DMS79 treated with DMSO at 0.1 percent for 48 hours (cell line): ENCODE measurements around the gene IARS2.
A peak's percentile ranks its signal among the peaks of the same experiment; 100 is the strongest.
"Not testable (repeated sequence)": the region's sequence is repeated elsewhere in the genome, so short reads cannot be mapped to it uniquely, and the experiment has no call there.

Experiments
- DNase-seq: peaks from one replicate; lab custom pipeline; 2025; lab: John Stamatoyannopoulos, UW

Gene IARS2

DNA sequence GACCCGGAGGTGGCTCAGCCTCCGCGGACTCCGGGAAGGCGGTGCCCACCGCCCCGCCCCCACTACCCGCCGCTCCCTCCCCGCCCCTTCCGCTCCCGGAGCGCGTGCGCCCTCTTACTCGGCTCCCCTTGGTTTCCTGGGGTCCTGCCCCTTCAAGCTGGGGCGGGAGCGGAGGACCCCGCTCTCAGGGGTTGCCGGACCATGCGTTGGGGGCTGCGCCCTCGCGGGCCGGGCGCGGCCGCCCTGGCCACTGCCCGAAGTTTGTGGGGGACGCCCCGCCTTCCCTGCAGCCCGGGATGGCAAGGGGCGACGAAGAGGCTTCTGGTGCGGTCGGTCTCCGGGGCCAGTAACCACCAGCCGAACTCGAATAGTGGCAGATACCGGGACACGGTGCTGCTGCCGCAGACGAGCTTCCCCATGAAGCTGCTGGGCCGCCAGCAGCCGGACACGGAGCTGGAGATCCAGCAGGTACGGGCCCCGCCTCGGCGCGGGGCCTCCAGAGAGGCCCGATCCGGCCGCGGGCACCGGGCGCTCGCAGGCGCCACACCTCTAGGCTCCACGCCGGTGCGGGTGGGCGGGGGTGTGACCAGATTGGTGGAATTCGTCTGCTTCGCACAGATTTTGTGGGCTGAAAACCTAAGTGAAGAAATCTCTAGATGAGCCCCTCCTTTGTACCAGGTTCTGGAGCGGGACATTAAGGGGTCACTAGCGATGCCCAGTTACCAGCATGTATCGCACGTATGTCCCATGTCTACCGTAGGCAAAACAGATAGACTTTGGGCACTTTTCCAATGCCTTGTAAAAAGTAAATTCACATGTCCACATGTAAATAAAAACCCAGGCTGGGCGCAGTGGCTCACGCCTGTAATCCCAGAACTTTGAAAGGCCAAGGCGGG, at the start of gene IARS2:
IARS2 (plus strand) TSS at position 117 of the 896 bp plus-strand sequence; CDS start at position 202, 85 bp downstream.
- peak; percentile 66 for DNase-seq

DNA sequence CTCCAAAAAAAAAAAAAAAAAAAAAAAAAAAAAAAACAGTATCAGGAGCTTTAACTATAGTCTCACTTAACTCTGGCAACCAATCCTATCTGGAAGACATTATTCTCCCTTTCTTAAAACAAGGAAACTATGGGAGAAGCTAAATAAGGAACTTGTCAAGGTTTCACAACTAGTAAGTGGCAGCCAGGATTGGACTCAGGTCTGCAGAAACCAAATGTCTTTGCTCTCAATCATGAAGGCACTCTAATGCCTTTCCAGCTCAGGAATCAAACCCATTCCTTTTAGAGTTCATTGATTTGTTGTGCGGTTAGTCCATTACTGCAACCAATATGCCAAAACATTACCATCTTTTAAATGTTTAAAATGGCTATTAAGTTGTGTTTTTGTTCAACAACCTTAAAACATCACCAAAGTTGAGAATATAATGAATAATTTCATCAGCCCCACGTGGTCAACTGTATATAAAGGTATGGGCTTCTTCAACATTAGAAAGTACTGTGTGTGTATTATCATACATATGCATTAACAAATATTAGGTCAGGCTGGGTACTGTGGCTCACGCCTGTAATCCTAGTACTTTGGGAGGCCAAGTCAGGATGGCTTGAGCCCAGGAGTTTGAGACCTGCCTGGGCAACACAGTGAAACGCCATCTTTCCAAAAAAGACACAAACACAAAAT, 49.1 kb upstream of the IARS2 start:
- no peak for DNase-seq

DNA sequence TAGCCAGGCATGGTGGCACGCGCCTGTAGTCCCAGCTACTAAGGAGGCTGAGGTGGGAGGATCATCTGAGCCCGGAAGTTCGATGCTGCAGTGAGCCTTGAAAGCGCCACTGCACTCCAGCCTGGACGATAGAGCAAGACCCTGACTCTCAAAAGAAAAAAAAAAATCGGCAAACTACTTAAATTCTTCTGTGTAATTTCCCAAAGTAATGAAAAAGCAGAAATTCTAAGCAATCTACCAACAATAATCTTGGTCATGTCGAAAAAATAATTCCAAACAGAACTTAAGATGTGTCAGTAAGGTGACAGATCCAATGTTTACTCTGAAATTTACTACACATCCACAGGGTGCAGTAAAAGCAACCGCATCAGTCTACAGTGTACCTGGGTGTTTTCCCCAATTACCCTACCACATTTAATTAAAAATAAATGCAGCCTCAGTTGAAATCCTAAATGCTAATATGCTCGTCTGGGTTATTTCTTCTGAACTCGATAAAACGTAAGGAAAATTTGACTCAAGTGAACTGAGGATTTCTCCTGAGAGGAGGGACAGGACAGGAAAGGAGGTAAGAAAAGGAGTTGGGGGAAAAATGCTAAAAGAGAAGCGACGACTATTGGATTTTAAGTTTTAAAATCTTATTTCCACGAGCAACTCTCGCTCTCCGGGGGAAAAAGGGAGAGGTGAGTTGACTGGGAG, 48.4 kb upstream of the IARS2 start:
- no peak for DNase-seq

DNA sequence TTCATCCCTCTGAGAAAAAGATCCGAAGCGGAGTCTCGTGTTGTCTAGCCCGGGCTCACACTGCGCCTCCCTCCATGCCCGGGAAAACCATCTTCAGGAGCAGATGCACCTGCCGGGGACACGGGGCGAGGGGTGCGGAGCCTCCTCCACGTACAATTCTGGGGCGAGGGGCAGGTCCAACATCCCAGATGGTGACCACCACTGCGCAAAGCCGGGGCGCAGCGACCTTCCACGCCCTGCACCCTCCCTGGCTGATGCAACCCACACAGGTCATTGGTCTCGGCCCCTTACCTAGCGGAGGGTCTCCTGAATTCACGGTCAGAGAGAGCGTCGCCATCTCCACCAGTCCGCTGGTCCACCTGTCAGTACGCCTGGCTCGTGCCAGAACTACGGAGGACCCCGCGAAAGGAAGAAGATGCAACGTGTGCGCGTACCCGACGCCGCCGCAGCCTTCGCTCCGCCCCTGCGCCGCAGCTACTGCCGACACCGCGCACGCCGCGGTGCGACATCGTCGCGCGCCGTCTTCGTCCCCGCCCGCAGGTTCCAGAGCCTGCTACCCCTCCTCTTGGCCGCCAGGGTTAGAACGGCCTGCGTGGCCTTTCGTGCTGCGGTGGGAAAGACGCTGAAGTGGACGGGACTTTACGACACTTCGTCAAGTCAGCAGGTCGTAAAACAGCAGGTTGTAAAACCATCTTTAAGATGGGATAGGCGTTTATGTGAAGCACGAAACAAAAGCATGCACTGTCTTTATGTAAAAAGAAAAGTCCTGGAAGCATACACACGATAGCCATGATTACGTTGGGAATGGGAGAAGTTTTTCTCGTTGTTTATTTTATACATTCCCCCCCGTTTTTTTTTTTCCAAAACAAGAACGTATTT, 47.6 kb upstream of the IARS2 start, which contains the start of gene EPRS1:
EPRS1 (minus strand) TSS at position 454 of the 879 bp plus-strand sequence; CDS start at position 337, 117 bp downstream.
- DNase-seq, result peak; percentile 96

DNA sequence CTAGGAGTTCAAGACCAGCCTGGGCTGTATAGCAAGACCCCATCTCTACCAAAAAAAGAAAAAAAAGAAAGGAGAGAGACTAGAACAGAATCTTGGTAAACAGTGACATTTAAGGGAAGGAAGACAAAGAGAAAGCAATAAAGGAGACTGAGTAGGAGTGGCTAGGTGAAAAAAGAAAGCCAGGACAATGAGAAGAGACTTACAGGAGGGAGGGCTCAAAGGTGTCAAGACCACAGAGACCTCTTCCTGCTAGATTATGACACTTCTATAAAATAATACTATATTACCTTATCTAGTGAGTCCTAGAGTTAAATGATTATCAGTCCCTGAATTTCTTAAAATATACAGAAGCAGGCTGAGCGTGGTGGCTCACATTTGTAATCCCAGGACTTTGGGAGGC, 37.6 kb upstream of the IARS2 start:
- no peak for DNase-seq

DNA sequence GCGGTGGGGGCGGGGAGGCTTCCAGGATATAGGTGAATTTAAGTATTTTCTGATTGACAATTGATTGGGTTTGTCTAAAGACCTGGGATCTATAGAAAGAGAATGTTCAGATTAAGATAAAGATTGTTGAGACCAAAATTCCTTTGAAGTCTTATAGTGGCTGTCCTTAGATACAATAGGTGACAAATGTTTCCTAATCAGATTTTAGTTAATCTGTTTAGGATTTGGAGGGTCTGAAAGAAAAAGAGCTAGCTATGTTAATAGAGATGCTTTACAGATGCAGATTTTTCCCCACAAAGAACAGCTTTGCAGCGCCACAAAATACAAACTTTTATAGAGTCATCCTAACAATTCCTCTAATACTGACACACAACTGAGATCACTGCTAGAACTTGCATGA, 33.1 kb upstream of the IARS2 start:
- no peak for DNase-seq

DNA sequence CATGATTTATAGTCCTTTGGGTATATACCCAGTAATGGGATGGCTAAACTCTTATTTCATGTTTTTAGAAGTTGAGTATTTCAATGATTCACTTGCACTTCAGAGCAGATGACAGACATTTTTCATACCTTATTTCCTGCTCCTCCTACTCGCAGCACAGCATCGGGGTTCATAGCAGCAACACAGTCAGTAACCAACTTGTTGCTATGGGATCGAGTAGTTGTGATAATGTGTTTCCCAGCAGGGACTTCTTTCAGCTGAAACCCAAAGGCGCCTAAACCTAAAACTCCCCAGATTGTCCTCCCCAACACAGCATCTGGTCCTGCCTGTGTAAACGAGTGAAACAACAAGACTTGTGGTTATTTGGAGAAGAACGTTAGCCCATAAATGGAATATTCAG, 31.3 kb upstream of the IARS2 start:
- no peak for DNase-seq

DNA sequence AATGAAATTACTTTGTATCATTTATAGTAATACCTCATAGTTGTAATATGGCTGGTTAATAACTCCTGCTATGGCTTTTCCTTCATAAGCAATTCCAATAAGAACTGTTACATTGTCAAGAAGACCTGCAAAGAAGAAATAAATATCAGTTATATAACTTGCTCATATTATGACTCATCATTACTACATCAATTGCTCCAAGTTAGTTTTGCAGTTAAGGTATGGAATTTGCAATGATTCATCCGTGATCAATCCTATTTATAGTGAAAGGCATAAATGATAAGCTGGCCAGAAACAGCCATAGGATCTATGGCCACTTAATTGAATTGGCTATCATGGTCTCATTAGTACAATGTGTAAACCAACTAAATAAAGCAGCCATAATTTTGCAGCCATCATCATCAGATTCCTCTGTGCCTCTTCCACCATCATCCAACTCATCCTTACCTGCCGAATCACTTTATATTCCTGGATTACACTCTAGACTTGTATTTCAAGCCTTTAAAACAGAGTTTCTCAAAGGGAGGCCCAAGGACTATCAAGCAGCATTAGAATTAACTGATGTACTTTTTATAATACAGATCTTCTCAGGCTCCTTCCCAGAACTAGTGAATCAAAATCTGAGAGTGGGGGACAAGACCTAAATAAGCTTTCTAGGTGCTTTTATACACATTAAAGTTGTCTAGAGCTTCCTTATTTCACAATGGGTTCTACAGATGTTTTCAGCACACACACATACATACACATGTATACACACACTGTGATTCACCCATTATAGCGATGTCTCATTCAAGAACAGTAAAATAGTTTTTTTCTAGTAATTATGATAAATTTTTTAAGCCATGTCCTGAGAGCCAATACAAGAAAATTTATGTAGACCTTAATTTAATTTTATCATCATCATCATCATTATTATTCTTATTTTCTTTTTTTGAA, 26.4 kb upstream of the IARS2 start:
- DNase-seq, result no peak

DNA sequence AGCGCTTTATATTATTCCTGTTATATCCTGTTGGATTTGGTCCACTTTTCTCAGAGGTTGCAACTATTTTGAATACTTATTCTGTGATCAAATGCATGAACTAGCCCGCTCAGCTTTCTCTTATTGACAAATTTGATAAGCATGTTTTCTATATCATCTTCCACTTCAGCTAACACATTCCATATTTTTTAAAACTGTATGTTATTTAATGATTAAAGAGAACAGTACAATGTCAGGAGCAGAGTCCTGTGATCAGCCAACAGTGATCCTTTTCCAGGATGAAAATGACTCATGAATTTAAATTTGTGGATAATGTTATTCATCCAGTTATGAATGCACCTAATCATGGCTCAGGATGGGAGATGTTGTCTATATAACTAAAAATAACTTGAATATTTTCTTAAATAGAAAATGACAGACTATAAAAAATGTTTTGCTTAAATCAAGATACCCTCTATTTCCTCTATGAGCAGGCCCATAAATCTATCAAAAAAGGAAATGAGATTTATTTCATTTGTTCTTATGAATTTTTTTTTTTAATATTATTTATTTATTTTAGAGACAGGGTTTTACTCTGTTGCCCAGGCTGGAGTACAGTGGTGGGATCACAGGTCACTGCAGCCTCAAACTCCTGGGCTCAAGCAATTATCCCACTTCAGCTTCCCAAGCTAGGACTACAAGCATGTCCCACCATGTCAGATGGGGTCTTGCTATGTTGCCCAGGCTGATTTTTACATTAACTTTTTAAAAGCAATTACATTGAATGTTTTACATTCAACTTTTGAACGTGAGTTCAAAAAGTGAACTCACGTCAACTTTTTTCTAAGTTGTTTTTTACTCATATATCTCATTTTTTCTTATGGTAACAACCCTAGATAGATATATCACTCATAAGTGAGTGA, 16.8 kb upstream of the IARS2 start:
- no peak for DNase-seq

DNA sequence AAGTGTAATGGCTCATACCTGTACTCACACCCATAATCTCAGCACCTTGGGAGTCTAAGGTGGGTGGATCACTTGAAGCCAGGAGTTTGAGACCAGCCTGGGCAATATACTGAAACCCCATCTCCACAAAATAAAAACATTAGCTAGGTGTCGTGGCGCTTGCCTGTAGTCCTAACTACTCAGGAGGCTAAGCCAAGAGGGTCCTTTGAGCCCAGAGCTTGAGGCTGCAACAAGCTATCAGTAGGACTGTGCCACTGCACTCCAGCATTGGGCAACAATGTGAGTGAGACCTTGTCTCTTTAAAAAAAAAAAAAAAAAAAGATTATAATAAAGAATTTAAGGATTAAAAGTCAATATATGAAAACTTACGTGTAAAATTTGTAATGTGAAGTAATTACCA, 16.0 kb upstream of the IARS2 start:
- no peak for DNase-seq

DNA sequence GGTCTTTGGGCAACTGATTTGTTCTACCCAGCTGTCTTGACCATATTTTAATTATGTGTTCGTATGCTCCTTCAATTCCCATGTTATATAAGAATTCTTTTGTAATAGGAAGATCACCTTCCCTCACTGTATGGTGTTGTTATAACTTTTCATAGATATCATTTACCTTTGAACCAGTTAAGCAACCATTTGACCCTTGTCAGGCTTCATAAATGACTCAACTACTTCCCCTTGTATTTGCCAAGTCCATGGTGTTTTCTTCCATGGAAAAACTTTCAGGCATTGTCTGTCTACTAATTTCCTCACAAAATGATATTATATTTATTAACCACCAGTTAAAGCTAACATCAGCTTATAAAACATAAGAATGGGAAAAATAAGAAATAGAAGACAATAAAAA, 9.5 kb upstream of the IARS2 start:
- no peak for DNase-seq

DNA sequence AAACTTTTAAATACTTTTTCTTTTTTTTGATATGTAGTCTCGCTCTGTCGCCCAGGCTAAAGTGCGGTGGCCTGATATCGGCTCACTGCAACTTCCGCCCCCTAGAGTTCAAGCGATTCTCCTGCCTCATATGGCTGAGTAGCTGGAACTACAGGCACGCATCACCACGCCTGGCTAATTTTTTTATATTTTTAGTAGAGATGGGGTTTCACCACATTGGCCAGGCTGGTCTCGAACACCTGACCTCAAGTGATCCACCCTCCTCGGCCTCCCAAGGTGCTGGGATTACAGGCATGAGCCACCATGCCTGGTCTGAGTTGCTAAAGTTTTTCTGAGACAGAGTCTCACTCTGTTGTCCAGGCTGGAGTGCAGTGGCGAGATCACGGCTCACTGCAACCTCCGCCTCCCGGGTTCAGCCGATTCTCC, 7.7 kb upstream of the IARS2 start:
- not testable (repeated sequence) for DNase-seq

DNA sequence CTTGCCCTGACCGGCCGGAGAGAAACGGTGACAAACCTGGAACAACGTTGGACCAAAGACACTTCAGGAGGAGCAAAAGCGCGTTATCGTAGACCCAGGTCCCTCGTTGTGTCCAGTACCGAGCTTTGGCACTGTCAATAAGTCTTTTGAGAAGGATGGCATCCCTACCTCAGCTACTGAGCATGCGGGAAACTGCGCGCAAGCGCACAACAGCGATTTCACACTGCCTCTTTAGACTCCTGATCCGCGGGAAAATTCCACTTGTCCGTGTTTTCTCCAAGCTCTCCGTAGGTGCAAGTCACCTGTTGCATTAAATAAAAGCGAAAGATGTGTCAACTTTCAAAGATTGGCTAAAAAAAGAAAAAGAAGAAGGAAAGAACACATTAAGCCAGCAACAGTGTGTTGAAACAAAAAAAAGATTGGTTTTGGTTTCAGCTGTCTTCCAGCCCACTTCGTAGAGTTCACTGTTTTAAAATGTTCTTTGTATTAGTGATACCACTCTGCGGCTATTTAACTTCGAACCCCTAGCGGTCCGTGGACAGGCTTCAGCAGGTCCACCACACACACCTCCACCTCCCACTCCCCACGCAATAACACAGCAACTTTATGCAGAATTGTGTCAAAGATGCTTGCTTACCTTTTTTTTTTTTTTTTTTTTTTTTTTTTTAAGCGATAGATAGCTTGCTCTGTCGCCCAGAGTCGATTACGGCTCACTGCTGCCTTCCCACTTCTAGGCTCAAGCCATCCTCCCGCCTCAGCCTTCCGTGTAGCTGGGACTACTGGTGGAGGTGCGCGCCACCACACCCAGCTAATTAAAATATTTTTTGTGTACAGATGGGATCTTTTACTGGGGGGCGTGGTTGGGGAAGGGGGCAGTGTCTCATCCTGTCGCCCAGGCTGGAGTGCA, 4.0 kb upstream of the IARS2 start, which contains the start of gene BPNT1:
BPNT1 (minus strand) TSS at position 139 of the 907 bp plus-strand sequence. CDS start 9,942 bp downstream, outside the sequence.
- DNase-seq, result peak; percentile 96

DNA sequence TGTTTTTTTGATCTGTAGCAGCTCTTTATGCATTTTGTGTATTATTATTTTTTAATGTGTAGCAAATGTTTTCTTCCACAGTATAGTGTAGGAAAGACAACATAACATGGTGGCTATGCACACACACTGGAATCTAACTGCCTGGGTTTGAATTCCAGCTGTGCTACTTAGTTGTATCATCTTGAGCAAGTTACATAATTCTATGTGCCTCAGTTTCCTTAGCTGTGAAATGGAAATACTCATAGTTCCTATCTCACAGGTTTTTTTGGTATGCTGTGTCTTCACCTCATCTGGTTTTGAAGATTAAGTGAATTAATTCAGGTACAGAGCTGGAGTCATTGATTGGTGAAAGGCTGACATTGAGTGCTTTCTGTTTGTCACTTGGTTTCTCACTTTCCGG, 1.2 kb upstream of the IARS2 start:
- DNase-seq, result no peak

DNA sequence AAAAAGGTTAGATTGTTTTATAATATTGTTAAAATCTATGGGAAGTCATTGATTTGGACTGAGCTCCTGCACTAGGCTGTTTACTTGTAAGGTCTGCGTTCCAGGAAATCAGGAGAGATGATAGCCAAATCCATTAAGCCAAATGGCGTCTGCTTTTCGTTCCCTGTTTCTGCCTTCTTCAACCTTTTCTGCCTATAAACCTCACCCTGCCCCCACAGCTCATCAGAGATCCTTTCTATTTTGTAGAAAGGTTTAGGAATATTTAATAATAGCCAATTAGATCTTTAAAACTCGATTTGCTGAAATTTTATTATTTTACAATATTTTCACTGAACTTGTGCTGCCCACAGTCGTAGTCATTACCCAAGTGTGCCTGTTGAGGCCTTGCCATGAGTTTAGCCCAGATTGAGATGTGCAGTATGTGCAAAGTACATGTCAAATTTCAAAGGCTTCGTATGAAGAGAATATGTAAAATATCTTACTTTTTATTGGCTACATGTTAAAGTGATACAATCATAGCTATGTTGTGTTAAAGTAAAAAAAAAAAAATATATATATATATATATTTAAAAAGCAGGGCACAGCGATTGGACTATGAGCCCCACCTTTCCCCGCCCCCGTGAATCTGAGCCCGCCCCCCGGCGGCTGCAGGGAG, 444 bp upstream of the IARS2 start:
- DNase-seq, result no peak

DNA sequence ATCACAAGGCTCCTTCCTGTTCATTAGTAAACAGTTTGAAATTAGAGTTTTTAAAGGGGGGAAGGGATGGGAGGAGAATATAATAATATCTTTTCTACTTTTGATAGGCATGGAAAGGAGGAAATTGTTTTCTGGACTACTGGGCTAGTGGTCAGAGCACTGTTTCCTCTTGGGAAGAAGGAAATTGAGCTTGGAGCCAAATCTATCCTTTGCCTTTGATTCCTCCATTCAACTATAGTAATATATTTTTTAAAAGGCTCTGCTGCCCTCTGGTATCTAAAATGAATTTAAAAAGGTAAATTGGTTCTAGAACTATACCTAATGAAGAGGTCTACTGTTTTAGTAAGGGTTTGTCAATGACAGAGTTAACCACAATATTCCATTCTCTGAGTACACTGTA, 5.9 kb downstream of the IARS2 start:
- DNase-seq, result no peak

DNA sequence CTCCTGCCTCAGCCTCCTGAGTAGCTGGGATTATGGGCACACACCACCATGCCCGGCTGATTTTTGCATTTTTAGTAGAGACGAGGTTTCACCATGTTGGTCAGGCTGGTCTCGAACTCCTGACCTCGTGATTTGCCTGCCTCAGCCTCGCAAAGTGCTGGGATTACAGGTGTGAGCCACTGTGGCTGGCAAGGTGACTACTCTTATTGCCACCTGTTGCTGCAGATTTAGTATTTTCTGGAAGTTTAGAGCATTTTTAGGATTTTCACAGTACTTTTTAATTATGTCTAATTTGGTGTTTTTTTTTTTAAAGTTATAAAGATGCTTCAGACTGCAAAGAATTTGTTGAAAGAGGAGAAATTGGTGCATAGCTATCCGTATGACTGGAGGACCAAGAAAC, 16.5 kb downstream of the IARS2 start:
- not testable (repeated sequence) for DNase-seq

DNA sequence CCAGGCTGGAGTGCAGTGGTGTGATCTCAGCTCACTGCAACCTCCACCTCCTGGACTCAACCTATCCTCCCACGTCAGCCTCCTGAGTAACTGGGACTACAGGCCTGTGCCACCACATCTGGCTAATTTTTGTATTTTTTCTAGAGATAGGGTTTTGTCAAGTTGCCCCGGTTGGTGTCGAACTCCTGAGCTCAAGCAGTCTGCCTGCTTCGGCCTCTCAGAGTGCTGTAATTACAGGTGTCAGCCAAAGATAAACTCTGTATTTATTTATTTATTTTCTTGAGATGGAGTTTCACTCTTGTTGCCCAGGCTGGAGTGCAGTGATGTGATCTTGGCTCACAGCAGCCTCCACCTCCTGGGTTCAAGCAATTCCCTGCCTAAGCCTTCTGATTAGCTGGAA, 18.7 kb downstream of the IARS2 start:
- not testable (repeated sequence) for DNase-seq
